GM12878 (cell line): Measurements from ENCODE around the gene GALT. TPM values are rescaled to one million over a fixed set of nuclear protein-coding genes. Genes with fewer than 3 reads are reported as not detected.
A peak's percentile ranks its signal among the peaks of the same experiment; 100 is the strongest.

Experiments used
- ATAC-seq: fragments of 200-7000 bp; cut with Tn5 transposase; 3 replicates; pipeline ENCODE4 v1.9.1; 2020; ENCODE audit warnings: mild to moderate bottlenecking, moderate library complexity
- BruUV-seq: library from RNA; stranded (reverse); fragments of 400-500 nt; replicated peaks from 2 replicates; lab custom pipeline; 2021; lab: Mats Ljungman, UMichigan
- CTCF ChIA-PET: fragments of 300-600 bp; sonication (Branson Sonifier 250); formaldehyde crosslinking; extraction: SDS; loops from one replicate; lab custom pipeline; 2021; ENCODE audit warnings: inconsistent platforms; lab: Yijun Ruan, JAX
- POLR2A ChIA-PET: fragments of 350-600 bp; formaldehyde crosslinking; extraction: SDS; loops from one replicate; lab custom pipeline; 2021; ENCODE audit warnings: inconsistent platforms; lab: Charles Lee
- RAD21 ChIA-PET: fragments of 300-600 bp; sonication (Branson Sonifier 250); formaldehyde crosslinking; loops from one replicate; lab custom pipeline; 2023; ENCODE audit warnings: antibody characterized with exemption; ENCODE audit not compliant: unreplicated experiment; lab: Charles Lee
- SMC1A ChIA-PET: fragments of 300-600 bp; sonication (Branson Sonifier 250); formaldehyde crosslinking; loops from one replicate; lab custom pipeline; 2023; ENCODE audit not compliant: unreplicated experiment, uncharacterized antibody; lab: Charles Lee
- DNase-seq: peaks from one replicate; pipeline ENCODE4 v3.0.0-alpha.2; 2011; ENCODE audit warnings: low read depth, low spot score
- FAIRE-seq: peaks from 3 replicates; lab custom pipeline; 2011; peaks lifted over from hg19 to GRCh38; lab: Jason Lieb, UNC
- H2AFZ ChIP-seq: 2 replicates; pipeline ENCODE4 v1.6.0; 2011; ENCODE audit warnings: low read depth, low read length, control low read depth; ENCODE audit not compliant: control insufficient read depth
- H3K27ac ChIP-seq: 2 replicates; pipeline ENCODE4 v1.5.1; 2011; ENCODE audit warnings: control low read depth; ENCODE audit not compliant: control insufficient read depth, insufficient read depth
- H3K27me3 ChIP-seq, 2 experiments: replicated peaks in 1 of 2; 2 replicates each; pipeline versions ENCODE4 v1.6.0 to v1.6.1; 2011; ENCODE audit warnings: low read length in 1 of 2; ENCODE audit not compliant: control insufficient read depth in 2 of 2, insufficient read depth in 2 of 2
- H3K36me3 ChIP-seq, 2 experiments: 2 replicates each; pipeline ENCODE4 v1.5.1; 2011; ENCODE audit warnings: low read length in 1 of 2; ENCODE audit not compliant: control insufficient read depth in 2 of 2, insufficient read depth in 2 of 2
- H3K4me1 ChIP-seq: 2 replicates; pipeline ENCODE4 v1.6.1; 2011; ENCODE audit warnings: mild to moderate bottlenecking, low read length, moderate library complexity, mixed read lengths; ENCODE audit not compliant: control insufficient read depth, insufficient read depth
- H3K4me2 ChIP-seq: 2 replicates; pipeline ENCODE4 v1.6.0; 2011; ENCODE audit warnings: control low read depth; ENCODE audit not compliant: control insufficient read depth, insufficient read depth
- H3K4me3 ChIP-seq: fragments of 200-600 bp; sonication (generic); 2 replicates; pipeline ENCODE4 v1.5.1; 2016
- H3K79me2 ChIP-seq: 2 replicates; pipeline ENCODE4 v1.6.0; 2011; ENCODE audit warnings: low read length; ENCODE audit not compliant: control insufficient read depth, insufficient read depth
- H3K9ac ChIP-seq: 2 replicates; pipeline ENCODE4 v1.8.0; 2011; ENCODE audit warnings: low read length, control low read depth, mixed read lengths; ENCODE audit not compliant: control insufficient read depth, insufficient read depth
- H3K9me3 ChIP-seq: replicated peaks from 3 replicates; pipeline ENCODE4 v1.5.1; 2011; ENCODE audit warnings: mild to moderate bottlenecking, low read length; ENCODE audit not compliant: control insufficient read depth, insufficient read depth
- H4K20me1 ChIP-seq: 2 replicates; pipeline ENCODE4 v1.6.0; 2011; ENCODE audit not compliant: control insufficient read depth, insufficient read depth
- HCFC1 ChIP-seq: fragments of 150-350 bp; IDR thresholded peaks from 2 replicates; pipeline ENCODE4 v1.6.1; 2014; ENCODE audit warnings: low read length
- SP1 ChIP-seq: IDR thresholded peaks from one replicate; pipeline ENCODE4 v1.6.1; 2011; ENCODE audit warnings: low read depth, low read length
- WGBS: methylation state at CpG from one replicate; pipeline ENCODE4 v1.1.6; 2016; ENCODE audit warnings: low lambda C conversion rate; ENCODE audit not compliant: insufficient replicate concordance, insufficient coverage; ENCODE audit errors: missing lambda C conversion rate; 5-methylcytosine and 5-hydroxymethylcytosine counted together
- in situ Hi-C: fragments of 300-500 bp; cut with MboI; formaldehyde crosslinking; loops from 9 replicates; pipeline ENCODE4 v1.14.3; 2018; ENCODE audit warnings: mixed read lengths
- intact Hi-C: fragments of 100-400 bp; cut with micrococcal nuclease; formaldehyde crosslinking; loops from one replicate; pipeline ENCODE4 v1.14.2; 2022; ENCODE audit not compliant: unreplicated experiment
- polyA plus RNA-seq, 11 experiments: library from polyadenylated mRNA; depleted of rRNA in 4 of 11; unstranded in 6 of 11; stranded (reverse) in 5 of 11; fragments of >200 nt; fragmentation: Nextera tagmentation in 4 of 11; fragmentation: Illumina TruSeq in 1 of 11; extraction: Ambion mirVana in 4 of 11; extraction: Trizol in 1 of 11; gene quantifications; 1 replicate in 1 of 11; 2 replicates in 10 of 11; pipeline versions ENCODE4 v1.2.1 to v1.2.3, GENCODE V29; 2011 to 2016; ENCODE audit warnings: inconsistent platforms in 2 of 11, missing spikeins in 2 of 11, low read depth in 1 of 11
- total RNA-seq, 4 experiments: library from RNA; depleted of rRNA in 3 of 4; stranded (reverse); fragments of >200 nt in 3 of 4; fragmentation: Illumina TruSeq in 1 of 4; extraction: Trizol in 1 of 4; gene quantifications; 2 replicates each; pipeline versions ENCODE4 v1.2.1 to v1.2.3, GENCODE V29; 2013 to 2021

GALT gene
- total and polyA plus RNA-seq, 10 of the 15 experiments (the other 5 are each of a cell fraction or from before 2014, with no cell fraction given) = 9.3 to 34.1 (median 26.9) TPM

- RAD21 ChIA-PET = interaction anchor here (1.0 to 1.6 kb wide), 11 partner anchors 8 to 231 kb away, joined by 3 to 8 read pairs (median 3); partner anchors contain the start of genes DCTN3 and GALT
- FAIRE-seq (no peak), DNase-seq (no peak), ATAC-seq (no peak)
- Histone ChIP-seq H4K20me1 (no peaks in the 10 kb centered on the region; the same call in none of the 2 replicates), H3K36me3 (peaks cover 2 to 6% of the 10 kb centered on the region in 2 experiments; a peak in 3 of 4 replicates), H3K79me2 (peaks cover 15% of the 10 kb centered on the region), H3K9me3 (no peaks in the 10 kb centered on the region), H3K4me3 (no peak overlapping the region), H3K4me1 (no peaks in the 10 kb centered on the region; the same call in none of the 2 replicates), H2AFZ (no peak overlapping the region), H3K9ac (no peak overlapping the region), H3K4me2 (no peak overlapping the region), H3K27me3 (peaks cover under 1 to 4% of the 10 kb centered on the region in 2 experiments; a peak in 3 of 4 replicates), H3K27ac (no peak overlapping the region)
- WGBS = 95% methylated on average over 3 of the region's 3 CpGs
- intact Hi-C loops = loop anchor here (1.0 kb wide), 1 partner anchor 22 kb away; the partner anchor contains the start of gene RPP25L
- BruUV-seq = no TSS peak
- CTCF ChIA-PET = interaction anchor here (0.5 to 8.3 kb wide), 30 partner anchors 9 to 856 kb away, joined by 3 to 118 read pairs (median 4); partner anchors contain the start of genes DCTN3, GALT and RPP25L
- in situ Hi-C loops = no loop called here
- no peak for TF ChIP-seq HCFC1
- SMC1A ChIA-PET = interaction anchor here (0.7 to 2.6 kb wide), 14 partner anchors 8 to 257 kb away, joined by 3 to 13 read pairs (median 4); partner anchors contain the start of genes DCTN3, GALT, MYORG and RPP25L
- POLR2A ChIA-PET = interaction anchor here (1.1 to 1.2 kb wide), 2 partner anchors 10 to 13 kb away, joined by 4 read pairs; no protein-coding TSS in a partner anchor
Measured at GRCh38 chr9:34634551-34635248, 11.8 kb upstream of the GALT start.

- ChIA-PET POLR2A (interaction anchor here (1.2 kb wide), 1 partner anchor 9 kb away, joined by 4 read pairs; no protein-coding TSS in a partner anchor), CTCF (interaction anchor here (0.6 to 8.3 kb wide), 13 partner anchors 10 to 231 kb away, joined by 3 to 118 read pairs (median 13); partner anchors contain the start of genes DCTN3, GALT and RPP25L), SMC1A (interaction anchor here (1.6 to 2.3 kb wide), 3 partner anchors 20 to 73 kb away, joined by 3 to 13 read pairs (median 5); partner anchors contain the start of gene RPP25L), RAD21 (interaction anchor here (0.7 to 1.0 kb wide), 2 partner anchors 13 to 24 kb away, joined by 4 to 5 read pairs; partner anchors contain the start of gene RPP25L)
- TSS peak; percentile 78 for BruUV-seq
- H2AFZ ChIP-seq = no peak overlapping the region
- no peak overlapping the region for H3K9ac ChIP-seq
- FAIRE-seq (no peak), DNase-seq (no peak), ATAC-seq (no peak)
- H3K4me2 ChIP-seq = peak overlapping the region; percentile 38; the same call in 1 of the 2 replicates
- H3K27me3 ChIP-seq = peaks cover 0 to 1% of the 10 kb centered on the region in 2 experiments; a peak in 2 of 4 replicates
- peaks cover 15% of the 10 kb centered on the region for H3K79me2 ChIP-seq
- intact Hi-C loops = no loop called here
- WGBS = 87% methylated on average over 14 of the region's 14 CpGs
- no peaks in the 10 kb centered on the region; the same call in none of the 2 replicates for H4K20me1 ChIP-seq
- in situ Hi-C loops = no loop called here
- peaks cover 2 to 6% of the 10 kb centered on the region in 2 experiments; a peak in 3 of 4 replicates for H3K36me3 ChIP-seq
- no peaks in the 10 kb centered on the region for H3K9me3 ChIP-seq
- no peak overlapping the region for H3K27ac ChIP-seq
- H3K4me3 ChIP-seq = no peak overlapping the region
- TF ChIP-seq SP1 = no peak
- no peaks in the 10 kb centered on the region; the same call in none of the 2 replicates for H3K4me1 ChIP-seq
Measured at GRCh38 chr9:34635556-34635955, 10.9 kb upstream of the GALT start.
